HEK293T (cell line): ENCODE data around the gene JMJD7.

Experiments used
- L3MBTL2 ChIP-seq: fragments of 450-650 bp; conservative IDR thresholded peaks from 2 replicates; pipeline ENCODE4 v1.6.1; 2016; ENCODE audit warnings: mild to moderate bottlenecking
- LEF1 ChIP-seq: fragments of 450-650 bp; IDR thresholded peaks from 2 replicates; pipeline ENCODE4 v1.6.1; 2017; ENCODE audit warnings: mild to moderate bottlenecking, borderline replicate concordance

DNA sequence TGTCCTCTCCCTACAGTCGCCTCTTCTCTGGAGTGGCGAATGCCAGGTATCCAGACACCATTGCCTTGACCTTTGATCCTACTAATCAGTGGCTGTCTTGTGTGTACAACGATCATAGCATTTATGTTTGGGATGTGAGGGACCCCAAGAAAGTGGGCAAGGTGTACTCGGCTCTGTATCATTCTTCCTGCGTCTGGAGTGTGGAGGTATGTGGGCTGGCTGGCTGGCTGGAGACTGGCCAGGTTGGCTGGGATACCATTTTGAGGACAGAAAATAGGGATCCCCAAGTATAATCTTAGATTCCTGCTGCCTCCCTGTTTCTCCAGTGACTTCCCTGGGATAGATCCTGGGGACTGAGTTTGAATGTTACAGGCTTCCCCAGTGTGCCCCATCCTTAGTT is 13.4 kb upstream of the JMJD7 start:
- TF ChIP-seq L3MBTL2 (no peak), LEF1 (no peak)
